ENCODE results near the gene CEMIP.

The CEMIP gene

GRCh38 chr15:80925597-80926059 is 146.5 kb downstream of the CEMIP start:
- Histone ChIP-seq H3K36me3 (no peaks in the 10 kb centered on the region; the same call in 1 of the 2 replicates), H3K4me2 (no peak overlapping the region), H3K4me1 (peaks cover 2% of the 10 kb centered on the region), H3K27me3 (no peaks in the 10 kb centered on the region), H3K27ac (no peak overlapping the region), H3K4me3 (no peak overlapping the region), H4K20me1 (no peaks in the 10 kb centered on the region), H3K9me3 (no peaks in the 10 kb centered on the region), H3K9ac (no peak overlapping the region)
- no peak for TF ChIP-seq Cebpa-rat (IDR thresholded peaks at IDR 0.05)

- H3K27me3 ChIP-seq, result no peaks in the 10 kb centered on the region
- no peak overlapping the region for H3K9ac ChIP-seq
- no peaks in the 10 kb centered on the region; the same call in 1 of the 2 replicates for H3K36me3 ChIP-seq
- H3K4me1 ChIP-seq, result no peaks in the 10 kb centered on the region
- no peaks in the 10 kb centered on the region for H4K20me1 ChIP-seq
- no peak for TF ChIP-seq Cebpa-rat (IDR thresholded peaks at IDR 0.05)
- no peak overlapping the region for H3K4me3 ChIP-seq
- H3K4me2 ChIP-seq, result no peak overlapping the region
- H3K9me3 ChIP-seq, result no peaks in the 10 kb centered on the region
- no peak overlapping the region for H3K27ac ChIP-seq
These were observed 147.0 kb downstream of the CEMIP start for GRCh38 chr15:80926126-80926525.

GRCh38 chr15:80929225-80929624 is 150.1 kb downstream of the CEMIP start:
- no peaks in the 10 kb centered on the region for H3K27me3 ChIP-seq
- no peaks in the 10 kb centered on the region for H3K4me1 ChIP-seq
- no peak overlapping the region for H3K9ac ChIP-seq
- H3K36me3 ChIP-seq, result no peaks in the 10 kb centered on the region
- no peak overlapping the region for H3K27ac ChIP-seq
- H3K9me3 ChIP-seq, result no peaks in the 10 kb centered on the region
- no peak overlapping the region for H3K4me3 ChIP-seq
- H4K20me1 ChIP-seq, result no peaks in the 10 kb centered on the region
- no peak for TF ChIP-seq Cebpa-rat (IDR thresholded peaks at IDR 0.05)
- H3K4me2 ChIP-seq, result no peak overlapping the region

- Histone ChIP-seq H3K36me3 (no peaks in the 10 kb centered on the region), H3K27ac (no peak overlapping the region), H3K9ac (no peak overlapping the region), H3K4me3 (no peak overlapping the region), H3K4me1 (0 out of 2 replicates have a peak, but pooled peaks cover 2% of the 10 kb centered on the region), H3K27me3 (no peaks in the 10 kb centered on the region), H3K4me2 (no peak overlapping the region), H4K20me1 (no peaks in the 10 kb centered on the region), H3K9me3 (no peaks in the 10 kb centered on the region)
- TF ChIP-seq Cebpa-rat (IDR thresholded peaks at IDR 0.05), result no peak
These were observed 150.5 kb downstream of the CEMIP start for GRCh38 chr15:80929689-80930088.

- Histone ChIP-seq H3K9me3 (no peaks in the 10 kb centered on the region), H3K4me2 (no peak overlapping the region), H3K27ac (no peak overlapping the region), H4K20me1 (no peaks in the 10 kb centered on the region), H3K36me3 (no peaks in the 10 kb centered on the region), H3K4me1 (0 out of 2 replicates have a peak, but pooled peaks cover 6% of the 10 kb centered on the region), H3K4me3 (no peak overlapping the region), H3K9ac (no peak overlapping the region), H3K27me3 (no peaks in the 10 kb centered on the region)
- TF ChIP-seq Cebpa-rat (IDR thresholded peaks at IDR 0.05), result no peak
These were observed 152.0 kb downstream of the CEMIP start for GRCh38 chr15:80931191-80931590.

- no peak overlapping the region for H3K9ac ChIP-seq
- no peaks in the 10 kb centered on the region for H3K36me3 ChIP-seq
- H3K4me2 ChIP-seq, result no peak overlapping the region
- 0 out of 2 replicates have a peak, but pooled peaks cover 6% of the 10 kb centered on the region for H3K4me1 ChIP-seq
- H3K27me3 ChIP-seq, result no peaks in the 10 kb centered on the region
- H3K27ac ChIP-seq, result no peak overlapping the region
- H4K20me1 ChIP-seq, result no peaks in the 10 kb centered on the region
- H3K9me3 ChIP-seq, result no peaks in the 10 kb centered on the region
- TF ChIP-seq Cebpa-rat (IDR thresholded peaks at IDR 0.05), result no peak
- H3K4me3 ChIP-seq, result no peak overlapping the region
These were observed 152.7 kb downstream of the CEMIP start for GRCh38 chr15:80931721-80932512.

GRCh38 chr15:80932513-80932815 is 153.3 kb downstream of the CEMIP start:
- TF ChIP-seq Cebpa-rat (IDR thresholded peaks at IDR 0.05), result no peak
- H3K4me1 ChIP-seq, result 0 out of 2 replicates have a peak, but pooled peaks cover 6% of the 10 kb centered on the region
- H3K9ac ChIP-seq, result no peak overlapping the region
- no peak overlapping the region for H3K27ac ChIP-seq
- H3K36me3 ChIP-seq, result no peaks in the 10 kb centered on the region
- no peaks in the 10 kb centered on the region for H3K9me3 ChIP-seq
- H4K20me1 ChIP-seq, result no peaks in the 10 kb centered on the region
- no peaks in the 10 kb centered on the region for H3K27me3 ChIP-seq
- no peak overlapping the region for H3K4me2 ChIP-seq
- H3K4me3 ChIP-seq, result no peak overlapping the region

- Histone ChIP-seq H3K27me3 (no peaks in the 10 kb centered on the region), H4K20me1 (no peaks in the 10 kb centered on the region), H3K27ac (no peak overlapping the region), H3K4me3 (no peak overlapping the region), H3K9me3 (no peaks in the 10 kb centered on the region), H3K4me2 (no peak overlapping the region), H3K4me1 (0 out of 2 replicates have a peak, but pooled peaks cover 6% of the 10 kb centered on the region), H3K9ac (no peak overlapping the region), H3K36me3 (no peaks in the 10 kb centered on the region)
- no peak for TF ChIP-seq Cebpa-rat (IDR thresholded peaks at IDR 0.05)
These were observed 153.8 kb downstream of the CEMIP start for GRCh38 chr15:80932989-80933388.

- no peak for TF ChIP-seq Cebpa-rat (IDR thresholded peaks at IDR 0.05)
- Histone ChIP-seq H3K4me2 (no peak overlapping the region), H3K9me3 (no peaks in the 10 kb centered on the region), H4K20me1 (no peaks in the 10 kb centered on the region), H3K36me3 (no peaks in the 10 kb centered on the region), H3K4me3 (no peak overlapping the region), H3K27me3 (no peaks in the 10 kb centered on the region), H3K27ac (no peak overlapping the region), H3K9ac (no peak overlapping the region), H3K4me1 (0 out of 2 replicates have a peak, but pooled peaks cover 6% of the 10 kb centered on the region)
These were observed 155.6 kb downstream of the CEMIP start for GRCh38 chr15:80934761-80935221.

GRCh38 chr15:80936288-80937078 is 157.3 kb downstream of the CEMIP start:
- Histone ChIP-seq H3K9ac (no peak overlapping the region), H3K9me3 (no peaks in the 10 kb centered on the region), H3K27ac (no peak overlapping the region), H3K4me3 (no peak overlapping the region), H3K4me1 (0 out of 2 replicates have a peak, but pooled peaks cover 6% of the 10 kb centered on the region), H4K20me1 (no peaks in the 10 kb centered on the region), H3K27me3 (no peaks in the 10 kb centered on the region), H3K36me3 (peaks cover 16% of the 10 kb centered on the region; the same call in 1 of the 2 replicates), H3K4me2 (no peak overlapping the region)
- TF ChIP-seq Cebpa-rat (IDR thresholded peaks at IDR 0.05), result no peak
